Stomach (tissue), 9 donors: ENCODE data around the gene IQSEC1. TPM values are rescaled to one million over a fixed set of nuclear protein-coding genes. Genes with fewer than 3 reads are reported as not detected.

ENCODE experiments used
- DNase-seq, 2 donors: peaks; one replicate each; pipeline versions ENCODE4 v3.0.0 to v3.0.0-alpha.2; 2013 to 2019
- H3K27ac ChIP-seq, 5 donors: fragments of 200-600 bp in 4 of 5; sonication (generic) in 4 of 5; one replicate each; pipeline ENCODE4 v1.5.1; 2013 to 2019; ENCODE audit warnings: mild to moderate bottlenecking in 1 of 5, moderate library complexity in 1 of 5
- H3K27me3 ChIP-seq, 3 donors: fragments of 200-600 bp; sonication (generic); one replicate each; pipeline ENCODE4 v1.5.1; 2017 to 2019; ENCODE audit warnings: mixed run types in 1 of 3
- H3K36me3 ChIP-seq, 4 donors: fragments of 200-600 bp; sonication (generic); 1 replicate in 3 of 4; 2 replicates in 1 of 4; pipeline ENCODE4 v1.5.1; 2016 to 2019
- H3K4me1 ChIP-seq, 4 donors: fragments of 200-600 bp; sonication (generic); one replicate each; pipeline ENCODE4 v1.5.1; 2016 to 2019
- H3K4me3 ChIP-seq, 4 donors: fragments of 200-600 bp; sonication (generic) in 3 of 4; one replicate each; pipeline ENCODE4 v1.5.1; 2016 to 2019; ENCODE audit warnings: mild to moderate bottlenecking in 1 of 4
- H3K9me3 ChIP-seq, 4 donors: fragments of 200-600 bp; sonication (generic); one replicate each; pipeline ENCODE4 v1.5.1; 2016 to 2019
- EP300 ChIP-seq: sonication (generic); formaldehyde crosslinking; IDR thresholded peaks from one replicate; pipeline ENCODE4 v1.6.1; 2017; ENCODE audit warnings: antibody characterized with exemption
- POLR2A ChIP-seq, 4 donors: fragments of 450-650 bp; IDR thresholded peaks; one replicate each; pipeline ENCODE4 v1.6.1; 2016; ENCODE audit warnings: antibody characterized with exemption in 4 of 4, control low read depth in 2 of 4, mild to moderate bottlenecking in 1 of 4, moderate library complexity in 1 of 4
- POLR2AphosphoS5 ChIP-seq, 3 donors: sonication (generic); formaldehyde crosslinking; IDR thresholded peaks; one replicate each; pipeline ENCODE4 v1.6.1; 2016; ENCODE audit warnings: antibody characterized with exemption in 3 of 3
- WGBS, 5 donors: extraction: QIAGEN DNeasy Blood & Tissue Kit in 3 of 5; methylation state at CpG; one replicate each; pipeline versions ENCODE4 v1.1.5 to v1.1.7; 2013 to 2018; 5-methylcytosine and 5-hydroxymethylcytosine counted together
- intact Hi-C: fragments of 100-400 bp; cut with DNase I; formaldehyde crosslinking; loops from one replicate; pipeline ENCODE4 v1.15.1; 2023; ENCODE audit warnings: low total_unique reads
- polyA plus RNA-seq, 3 donors: library from polyadenylated mRNA; stranded (reverse); fragments of 200-250 nt; gene quantifications; one replicate each; pipeline ENCODE4 v1.2.3, GENCODE V29; 2013
- total RNA-seq, 5 donors: library from RNA; depleted of rRNA; stranded (reverse); fragments of >200 nt; gene quantifications; one replicate each; pipeline versions ENCODE4 v1.1.0 to v1.2.3, GENCODE V29; 2014 to 2016
- TF ChIP-seq, protein P1 (sequence below), 7 experiments: fragments of 450-650 bp in 4 of 7; fragments of 200-600 bp in 3 of 7; sonication (generic) in 3 of 7; IDR thresholded peaks; one replicate each; pipeline ENCODE4 v1.5.1; 2016 to 2019; ENCODE audit warnings: antibody characterized with exemption in 7 of 7, control low read depth in 2 of 7, mild to moderate bottlenecking in 1 of 7
- donor health status: healthy with polysubstance abuse.
- donor health status: Bipolar disorder and iron deficiency.
- donor health status: healthy.

IQSEC1 gene
- total and polyA plus RNA-seq, 8 donors: 6.7 to 46.9 (median 20.8) TPM

DNA sequence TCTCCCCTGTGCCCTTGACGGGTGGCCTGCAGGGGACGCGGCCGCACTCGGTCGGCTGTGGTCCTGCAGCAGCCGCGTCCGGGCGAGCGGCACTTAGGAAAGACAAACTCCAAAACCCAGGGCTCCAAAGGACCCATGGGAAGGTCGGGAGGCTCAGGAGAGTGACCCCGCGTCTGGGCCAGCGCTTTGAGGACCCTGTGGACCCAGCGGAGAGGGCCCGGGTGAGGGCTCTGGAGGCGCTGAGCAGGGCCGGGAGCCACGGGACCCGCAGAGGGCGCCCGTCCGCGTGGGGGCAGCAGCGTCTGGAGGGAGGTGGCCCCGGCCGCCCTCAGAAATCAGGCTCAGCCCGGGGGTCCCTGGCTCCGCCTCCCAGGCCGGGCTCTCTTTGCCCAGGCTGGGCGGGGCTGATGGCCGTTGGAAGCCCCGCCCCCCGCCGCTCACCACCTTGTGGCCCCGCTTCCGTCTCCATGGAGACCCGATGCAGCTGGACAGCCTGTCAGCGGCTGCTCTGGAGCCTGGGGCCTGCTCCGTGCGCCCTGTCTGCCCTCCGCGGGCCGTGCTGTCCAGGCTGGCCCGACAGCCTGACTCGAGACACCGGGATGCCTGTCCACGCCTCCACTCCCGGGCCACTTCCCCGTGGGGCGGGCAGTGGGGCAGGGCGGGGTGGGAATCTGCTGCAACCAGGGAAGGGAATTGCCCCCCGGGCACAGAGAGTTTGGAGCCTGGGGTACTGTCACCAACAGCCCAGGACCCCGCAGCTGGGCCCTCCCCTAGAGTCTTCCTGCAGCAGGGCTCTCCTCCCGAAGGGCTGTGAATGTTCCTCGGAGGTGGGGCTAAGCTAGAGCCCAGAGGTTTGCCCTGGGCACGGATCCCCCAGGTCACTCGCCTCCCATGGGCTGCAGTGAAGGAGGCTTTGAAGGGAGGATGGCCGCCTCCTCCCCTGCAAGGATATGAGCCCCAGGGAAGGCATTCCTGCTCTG is 197.1 kb downstream of the IQSEC1 start:
- peaks cover 0 to 13% (median 7%) of the 10 kb centered on the region in 3 donors for H3K27me3 ChIP-seq
- intact Hi-C loops: loop anchor here (10.0 kb wide), 1 partner anchor 109 kb away; no protein-coding TSS in a partner anchor
- TF ChIP-seq, protein P1, sequence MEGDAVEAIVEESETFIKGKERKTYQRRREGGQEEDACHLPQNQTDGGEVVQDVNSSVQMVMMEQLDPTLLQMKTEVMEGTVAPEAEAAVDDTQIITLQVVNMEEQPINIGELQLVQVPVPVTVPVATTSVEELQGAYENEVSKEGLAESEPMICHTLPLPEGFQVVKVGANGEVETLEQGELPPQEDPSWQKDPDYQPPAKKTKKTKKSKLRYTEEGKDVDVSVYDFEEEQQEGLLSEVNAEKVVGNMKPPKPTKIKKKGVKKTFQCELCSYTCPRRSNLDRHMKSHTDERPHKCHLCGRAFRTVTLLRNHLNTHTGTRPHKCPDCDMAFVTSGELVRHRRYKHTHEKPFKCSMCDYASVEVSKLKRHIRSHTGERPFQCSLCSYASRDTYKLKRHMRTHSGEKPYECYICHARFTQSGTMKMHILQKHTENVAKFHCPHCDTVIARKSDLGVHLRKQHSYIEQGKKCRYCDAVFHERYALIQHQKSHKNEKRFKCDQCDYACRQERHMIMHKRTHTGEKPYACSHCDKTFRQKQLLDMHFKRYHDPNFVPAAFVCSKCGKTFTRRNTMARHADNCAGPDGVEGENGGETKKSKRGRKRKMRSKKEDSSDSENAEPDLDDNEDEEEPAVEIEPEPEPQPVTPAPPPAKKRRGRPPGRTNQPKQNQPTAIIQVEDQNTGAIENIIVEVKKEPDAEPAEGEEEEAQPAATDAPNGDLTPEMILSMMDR (IDR thresholded peaks at IDR 0.05): peak in 2 of 7 experiments; percentile 13 to 18
- no peak for TF ChIP-seq EP300
- no peaks in the 10 kb centered on the region for H3K9me3 ChIP-seq
- H3K36me3 ChIP-seq: no peaks in the 10 kb centered on the region
- WGBS, 5 donors: 7 to 28% (median 22%) methylated on average over 16 to 60 of the region's 60 CpGs
- H3K4me1 ChIP-seq: peaks cover 10 to 12% (median 10%) of the 10 kb centered on the region in 4 donors
- peak; percentile 62 to 87 for DNase-seq
- no peak overlapping the region for H3K27ac ChIP-seq
- peak overlapping the region; percentile 32 to 47 (median 39) for H3K4me3 ChIP-seq

DNA sequence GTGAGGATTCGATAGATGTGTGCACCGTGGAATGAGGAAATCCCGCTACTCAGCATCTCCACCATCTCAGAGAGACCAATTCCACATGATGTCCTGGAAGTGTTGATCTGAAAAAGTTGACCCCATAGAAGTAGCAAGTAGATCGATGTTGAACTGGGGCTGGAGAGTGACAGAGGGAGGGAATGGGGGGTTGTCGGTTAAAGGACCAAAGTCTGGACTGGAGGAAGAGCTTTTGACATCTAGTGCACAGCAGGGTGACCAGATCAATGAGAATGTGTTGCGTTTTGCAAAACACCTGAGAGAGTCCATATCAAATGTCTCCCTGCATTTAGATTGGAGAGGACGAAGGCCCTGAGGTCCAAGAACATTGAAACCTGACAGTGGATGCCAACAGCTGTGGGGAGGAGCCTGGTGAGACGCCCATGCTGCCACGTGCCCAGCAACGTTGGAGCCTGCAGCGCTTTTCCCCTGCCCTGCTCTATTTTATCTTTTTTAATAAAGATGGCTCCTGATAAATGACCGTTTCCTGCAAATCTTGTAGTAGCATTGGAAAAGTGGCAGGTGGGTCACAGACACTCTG is 201.7 kb downstream of the IQSEC1 start:
- peaks cover 0 to 28% (median 12%) of the 10 kb centered on the region in 3 donors for H3K27me3 ChIP-seq
- no peak for DNase-seq
- 68 to 70% (median 69%) methylated on average over 12 of the region's 12 CpGs for WGBS, 5 donors
- TF ChIP-seq POLR2A (IDR thresholded peaks at IDR 0.05) (no peak), EP300 (no peak), POLR2AphosphoS5 (IDR thresholded peaks at IDR 0.05) (no peak)
- TF ChIP-seq, protein P1 (IDR thresholded peaks at IDR 0.05): no peak
- intact Hi-C loops: loop anchor here (10.0 kb wide), 1 partner anchor 113 kb away; no protein-coding TSS in a partner anchor
- H3K9me3 ChIP-seq: no peaks in the 10 kb centered on the region
- peaks cover 22 to 27% (median 24%) of the 10 kb centered on the region in 4 donors for H3K4me1 ChIP-seq
- no peaks in the 10 kb centered on the region for H3K36me3 ChIP-seq
- no peak overlapping the region for H3K4me3 ChIP-seq
- H3K27ac ChIP-seq: no peak overlapping the region

DNA sequence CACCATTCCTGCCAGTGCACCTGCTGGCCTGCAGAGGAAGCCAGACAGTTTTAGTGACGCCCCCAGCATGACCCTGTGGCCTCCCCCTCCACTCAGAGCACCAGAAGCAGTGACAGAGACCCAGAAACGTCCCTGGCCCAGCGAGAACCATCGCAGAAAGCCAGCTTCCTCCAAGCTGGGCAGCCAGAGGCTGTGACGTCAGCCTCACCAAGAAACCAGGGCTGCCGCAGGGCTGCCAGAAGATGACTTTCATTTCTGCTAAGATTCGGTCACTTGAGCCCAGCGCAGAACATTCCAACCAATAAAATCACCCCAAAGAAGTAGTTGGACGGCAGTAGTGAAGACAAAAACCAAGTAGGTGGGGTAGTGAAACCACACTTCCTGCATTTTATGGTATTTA is 202.3 kb downstream of the IQSEC1 start:
- peak in 1 of 2 donors; percentile 44 for DNase-seq
- intact Hi-C loops: loop anchor here (10.0 kb wide), 1 partner anchor 114 kb away; no protein-coding TSS in a partner anchor
- whole genome bisulfite sequencing, 5 donors: 45 to 71% (median 65%) methylated on average over 8 to 9 of the region's 9 CpGs

More for the DNA sequence above, 202.3 kb downstream of the IQSEC1 start:
- Histone ChIP-seq H3K4me3 (no peak overlapping the region), H3K27ac (no peak overlapping the region), H3K36me3 (no peaks in the 10 kb centered on the region), H3K9me3 (peaks cover 0 to under 1% (median 0%) of the 10 kb centered on the region in 4 donors), H3K27me3 (peaks cover 0 to 23% (median 8%) of the 10 kb centered on the region in 3 donors), H3K4me1 (peaks cover 17 to 21% (median 19%) of the 10 kb centered on the region in 4 donors)
- TF ChIP-seq POLR2AphosphoS5 (IDR thresholded peaks at IDR 0.05) (no peak), POLR2A (IDR thresholded peaks at IDR 0.05) (no peak), EP300 (no peak)
- TF ChIP-seq, protein P1 (IDR thresholded peaks at IDR 0.05): no peak
